Upper lobe of left lung (tissue), 6 donors: ENCODE measurements around the gene MMP21. TPM values are rescaled to one million over a fixed set of nuclear protein-coding genes. Genes with fewer than 3 reads are reported as not detected.
A peak's percentile ranks its signal among the peaks of the same experiment; 100 is the strongest.

Experiments used
- ATAC-seq, 2 donors: fragments of 200-7000 bp; cut with Tn5 transposase; one replicate each; pipeline ENCODE4 v1.9.1; 2022; ENCODE audit warnings: mild to moderate bottlenecking in 2 of 2, moderate library complexity in 2 of 2; ENCODE audit not compliant: low FRiP score in 2 of 2
- DNase-seq, 2 donors: peaks; one replicate each; pipeline ENCODE4 v3.0.0-alpha.2; 2019 to 2020
- H3K27ac ChIP-seq, 4 donors: fragments of 200-600 bp; sonication (generic); one replicate each; pipeline ENCODE4 v1.5.1; 2016 to 2019
- H3K27me3 ChIP-seq, 4 donors: fragments of 200-600 bp; sonication (generic); one replicate each; pipeline ENCODE4 v1.5.1; 2017 to 2019
- H3K36me3 ChIP-seq, 4 donors: fragments of 200-600 bp; sonication (generic); one replicate each; pipeline ENCODE4 v1.5.1; 2016 to 2019
- H3K4me1 ChIP-seq, 4 donors: fragments of 200-600 bp; sonication (generic); one replicate each; pipeline ENCODE4 v1.5.1; 2018 to 2019
- H3K4me3 ChIP-seq, 4 donors: fragments of 200-600 bp; sonication (generic); one replicate each; pipeline ENCODE4 v1.5.1; 2017 to 2019; ENCODE audit warnings: mild to moderate bottlenecking in 2 of 4, moderate library complexity in 1 of 4
- H3K9me3 ChIP-seq, 4 donors: fragments of 200-600 bp; sonication (generic); one replicate each; pipeline ENCODE4 v1.5.1; 2018 to 2019
- EP300 ChIP-seq, 4 donors: sonication (generic); formaldehyde crosslinking; IDR thresholded peaks; one replicate each; pipeline ENCODE4 v1.5.1; 2017; ENCODE audit warnings: antibody characterized with exemption in 4 of 4, control low read depth in 2 of 4
- POLR2A ChIP-seq, 4 donors: fragments of 450-650 bp; IDR thresholded peaks; one replicate each; pipeline ENCODE4 v1.5.1; 2016 to 2017; ENCODE audit warnings: antibody characterized with exemption in 4 of 4, mild to moderate bottlenecking in 2 of 4
- POLR2AphosphoS5 ChIP-seq, 2 donors: sonication (generic); formaldehyde crosslinking; IDR thresholded peaks; one replicate each; pipeline ENCODE4 v1.5.1; 2017; ENCODE audit warnings: antibody characterized with exemption in 2 of 2
- WGBS, 2 donors: methylation state at CpG; one replicate each; pipeline ENCODE4 v1.1.5; 2017 to 2018; 5-methylcytosine and 5-hydroxymethylcytosine counted together
- total RNA-seq, 6 donors: library from RNA; depleted of rRNA in 4 of 6; stranded (reverse); fragments of >200 nt in 4 of 6; gene quantifications; one replicate each; pipeline versions ENCODE4 v1.1.0 to v1.2.1, GENCODE V29; 2016 to 2021
- TF ChIP-seq, protein P1 (sequence below), 6 experiments: fragments of 450-650 bp in 4 of 6; fragments of 200-600 bp in 2 of 6; sonication (generic) in 2 of 6; IDR thresholded peaks; one replicate each; pipeline ENCODE4 v1.5.1; 2016 to 2019; ENCODE audit warnings: antibody characterized with exemption in 6 of 6
- donor health status: DM: no; HTN: no; CAD: no; lungs with moderate emphysema.
- donor health status: DM: no; HTN: yes; CAD: no; lungs with severe emphysema.

MMP21 gene
- total RNA-seq, 6 donors from 2014 or later, result 0.13 to 3.1 (median 0.69) TPM; not detected in 1

DNA sequence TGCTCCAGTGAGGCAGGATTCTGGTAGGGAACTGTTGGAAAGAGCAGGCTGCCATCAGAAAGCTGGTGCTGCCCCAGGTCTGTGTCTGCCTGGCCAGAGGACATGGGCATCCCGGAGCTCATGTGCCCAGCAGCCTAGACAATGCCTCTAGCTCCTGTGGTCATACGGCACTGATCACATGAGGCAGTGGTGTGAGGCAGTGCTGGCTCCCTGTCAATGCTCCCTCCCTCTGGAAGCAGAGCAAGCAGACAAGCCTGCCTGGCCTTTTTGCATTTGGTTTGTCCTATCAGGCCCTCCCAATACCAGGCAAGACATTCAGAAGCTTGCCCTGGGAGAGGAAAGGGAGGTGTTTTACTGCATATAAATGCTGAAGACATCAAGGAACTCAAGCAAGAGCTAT lies 19.5 kb upstream of the MMP21 start:
- 94 to 100% methylated on average over 2 of the region's 2 CpGs for WGBS, 2 donors
- Histone ChIP-seq H3K9me3 (no peaks in the 10 kb centered on the region), H3K27ac (no peak overlapping the region), H3K4me3 (no peak overlapping the region), H3K27me3 (no peaks in the 10 kb centered on the region), H3K4me1 (no peaks in the 10 kb centered on the region), H3K36me3 (peaks cover 6 to 65% (median 41%) of the 10 kb centered on the region in 4 donors)
- TF ChIP-seq POLR2A (IDR thresholded peaks at IDR 0.05) (no peak), POLR2AphosphoS5 (IDR thresholded peaks at IDR 0.05) (no peak), EP300 (IDR thresholded peaks at IDR 0.05) (no peak)
- TF ChIP-seq, protein P1, sequence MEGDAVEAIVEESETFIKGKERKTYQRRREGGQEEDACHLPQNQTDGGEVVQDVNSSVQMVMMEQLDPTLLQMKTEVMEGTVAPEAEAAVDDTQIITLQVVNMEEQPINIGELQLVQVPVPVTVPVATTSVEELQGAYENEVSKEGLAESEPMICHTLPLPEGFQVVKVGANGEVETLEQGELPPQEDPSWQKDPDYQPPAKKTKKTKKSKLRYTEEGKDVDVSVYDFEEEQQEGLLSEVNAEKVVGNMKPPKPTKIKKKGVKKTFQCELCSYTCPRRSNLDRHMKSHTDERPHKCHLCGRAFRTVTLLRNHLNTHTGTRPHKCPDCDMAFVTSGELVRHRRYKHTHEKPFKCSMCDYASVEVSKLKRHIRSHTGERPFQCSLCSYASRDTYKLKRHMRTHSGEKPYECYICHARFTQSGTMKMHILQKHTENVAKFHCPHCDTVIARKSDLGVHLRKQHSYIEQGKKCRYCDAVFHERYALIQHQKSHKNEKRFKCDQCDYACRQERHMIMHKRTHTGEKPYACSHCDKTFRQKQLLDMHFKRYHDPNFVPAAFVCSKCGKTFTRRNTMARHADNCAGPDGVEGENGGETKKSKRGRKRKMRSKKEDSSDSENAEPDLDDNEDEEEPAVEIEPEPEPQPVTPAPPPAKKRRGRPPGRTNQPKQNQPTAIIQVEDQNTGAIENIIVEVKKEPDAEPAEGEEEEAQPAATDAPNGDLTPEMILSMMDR (IDR thresholded peaks at IDR 0.05), result no peak
- ATAC-seq (no peak), DNase-seq (no peak)

DNA sequence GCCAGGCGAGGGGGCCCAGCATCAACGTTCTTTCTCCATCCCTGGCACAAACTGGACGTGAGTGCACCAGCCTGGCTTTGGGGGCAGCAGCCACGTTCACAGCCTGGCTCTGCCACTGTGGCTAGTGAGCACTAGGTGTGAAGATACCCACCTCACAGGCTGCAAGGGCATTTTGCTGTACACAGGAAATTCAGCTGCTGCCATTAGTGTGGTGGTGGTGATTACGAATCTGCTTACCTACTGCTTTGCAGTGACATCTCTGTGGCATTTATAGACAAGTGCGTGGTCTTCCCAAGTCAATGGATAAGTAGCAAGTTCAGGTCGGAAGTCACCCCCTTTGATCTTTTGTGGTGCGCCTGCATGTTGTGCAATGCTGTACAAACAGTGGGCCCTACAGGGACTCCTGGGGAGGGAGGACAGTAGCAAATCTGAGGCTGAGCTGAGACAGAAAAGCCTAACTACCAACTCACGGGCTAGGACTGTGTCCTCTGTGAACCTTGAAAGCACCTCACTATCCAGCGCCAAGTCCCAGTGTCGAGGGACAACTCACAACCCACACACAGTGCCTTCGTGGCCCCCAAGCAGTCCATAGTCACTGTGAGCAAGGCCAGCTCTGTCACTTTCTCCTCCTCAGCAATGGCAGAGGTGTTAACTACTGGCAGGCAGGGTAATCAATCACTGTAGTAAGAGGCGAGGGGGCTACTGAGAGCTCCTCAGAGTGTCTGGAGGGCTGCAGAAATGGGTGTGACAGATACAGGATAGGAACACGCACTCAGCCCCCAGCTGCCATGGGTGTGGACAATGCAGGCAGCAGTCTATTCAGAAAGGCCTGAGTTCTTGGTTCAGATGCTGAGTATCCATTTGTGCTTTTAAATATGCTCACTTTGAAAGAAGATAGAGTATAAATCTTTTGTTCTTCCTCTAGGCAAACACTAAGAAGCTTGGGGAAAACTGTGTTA lies 17.0 kb upstream of the MMP21 start:
- Histone ChIP-seq H3K9me3 (no peaks in the 10 kb centered on the region), H3K4me1 (no peaks in the 10 kb centered on the region), H3K4me3 (no peak overlapping the region), H3K27me3 (no peaks in the 10 kb centered on the region), H3K27ac (no peak overlapping the region), H3K36me3 (peaks cover 6 to 71% (median 41%) of the 10 kb centered on the region in 4 donors)
- ATAC-seq (no peak), DNase-seq (no peak)
- WGBS, 2 donors, result 86 to 91% methylated on average over 8 to 14 of the region's 14 CpGs
- TF ChIP-seq, protein P1 (IDR thresholded peaks at IDR 0.05), result no peak
- TF ChIP-seq POLR2A (IDR thresholded peaks at IDR 0.05) (no peak), POLR2AphosphoS5 (IDR thresholded peaks at IDR 0.05) (no peak), EP300 (IDR thresholded peaks at IDR 0.05) (no peak)

DNA sequence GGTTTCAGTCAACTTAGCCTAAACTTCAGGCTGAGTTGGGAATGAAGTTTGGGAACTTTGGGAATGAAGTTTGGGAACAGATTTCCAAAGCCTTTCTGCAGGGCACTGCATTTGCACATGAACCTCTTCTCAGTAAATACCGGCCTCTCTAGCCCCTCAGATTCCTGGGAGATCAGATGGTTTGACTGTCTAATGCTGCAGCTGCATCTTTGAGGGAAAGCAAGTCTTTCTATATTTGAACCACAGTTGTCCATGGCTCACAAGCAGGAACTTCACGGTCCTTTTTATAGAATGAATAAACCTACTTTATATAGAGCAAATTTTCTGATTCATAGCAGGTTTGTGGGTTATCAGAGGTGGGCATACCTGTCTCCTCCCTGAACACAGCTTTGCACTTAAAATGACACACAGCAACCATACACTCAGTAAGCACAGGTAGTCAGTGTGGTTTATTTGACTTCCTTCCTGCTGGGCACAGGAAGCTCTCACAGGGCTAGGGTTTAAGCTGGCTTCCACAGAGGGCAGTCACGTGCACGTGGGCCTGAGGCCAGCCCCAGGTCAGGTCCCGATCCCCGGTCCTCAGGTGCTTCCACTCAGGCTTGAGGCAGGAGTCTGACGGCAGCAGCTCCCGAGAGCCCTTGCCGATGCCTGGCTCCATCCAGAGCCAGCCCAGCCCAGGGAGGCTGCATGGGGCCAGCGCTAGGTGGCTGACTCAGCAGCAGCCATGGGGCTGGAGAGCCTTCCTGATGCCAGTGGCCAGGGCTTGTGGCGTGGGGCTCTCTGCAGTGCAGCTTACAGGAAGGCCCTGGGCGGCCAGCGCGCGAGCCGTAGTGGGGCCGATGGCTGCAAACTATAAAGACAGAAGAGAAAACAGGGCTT lies 12.8 kb upstream of the MMP21 start:
- no peak for TF ChIP-seq POLR2AphosphoS5 (IDR thresholded peaks at IDR 0.05)
- TF ChIP-seq, protein P1 (IDR thresholded peaks at IDR 0.05), result no peak
- TF ChIP-seq POLR2A (IDR thresholded peaks at IDR 0.05), result no peak
- TF ChIP-seq EP300 (IDR thresholded peaks at IDR 0.05), result no peak
- Histone ChIP-seq H3K9me3 (no peaks in the 10 kb centered on the region), H3K4me3 (no peak overlapping the region), H3K27me3 (no peaks in the 10 kb centered on the region), H3K4me1 (no peaks in the 10 kb centered on the region), H3K27ac (no peak overlapping the region), H3K36me3 (peaks cover 6 to 46% (median 22%) of the 10 kb centered on the region in 4 donors)
- ATAC-seq, result peak in 1 of 2 donors; percentile 6
- DNase-seq, result peak in 1 of 2 donors; percentile 80
- WGBS, 2 donors, result 76 to 88% methylated on average over 12 to 13 of the region's 17 CpGs

DNA sequence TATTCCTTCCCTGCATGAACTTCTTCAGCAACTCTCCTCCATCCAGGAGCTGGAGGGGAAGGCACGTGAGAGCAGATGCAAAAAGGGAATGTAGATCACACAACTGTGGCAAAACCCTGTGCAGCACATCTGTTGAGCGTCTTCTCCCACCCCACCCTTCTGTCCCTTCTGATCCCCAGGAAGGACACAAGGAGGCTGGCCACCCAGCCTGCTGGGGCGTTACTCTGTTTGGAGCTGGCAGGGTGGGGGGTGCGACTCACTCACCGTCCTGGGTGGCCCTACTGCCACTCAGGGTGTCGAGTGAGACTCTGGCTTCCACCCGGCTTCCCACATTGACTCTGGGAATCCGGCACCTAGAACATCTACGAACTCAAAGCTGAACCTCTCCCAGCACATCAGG lies 10.2 kb upstream of the MMP21 start:
- TF ChIP-seq, protein P1 (IDR thresholded peaks at IDR 0.05), result no peak
- TF ChIP-seq POLR2AphosphoS5 (IDR thresholded peaks at IDR 0.05) (no peak), EP300 (IDR thresholded peaks at IDR 0.05) (no peak), POLR2A (IDR thresholded peaks at IDR 0.05) (no peak)
- 72 to 84% methylated on average over 4 to 9 of the region's 9 CpGs for WGBS, 2 donors
- DNase-seq, result no peak

More for the DNA sequence above, 10.2 kb upstream of the MMP21 start:
- Histone ChIP-seq H3K27me3 (no peaks in the 10 kb centered on the region), H3K27ac (no peak overlapping the region), H3K9me3 (no peaks in the 10 kb centered on the region), H3K4me1 (no peaks in the 10 kb centered on the region), H3K4me3 (no peak overlapping the region), H3K36me3 (peaks cover 0 to 24% (median 7%) of the 10 kb centered on the region in 4 donors)
- ATAC-seq, result no peak
